K562 (cell line): Measurements from ENCODE around the gene ZFYVE16. TPM values are rescaled to one million over a fixed set of nuclear protein-coding genes. Genes with fewer than 3 reads are reported as not detected.

Experiments used
- ATAC-seq: fragments of 200-7000 bp; cut with Tn5 transposase; 3 replicates; pipeline ENCODE4 v1.9.1; 2020; ENCODE audit warnings: moderate library complexity
- BruUV-seq: library from RNA; stranded (reverse); fragments of 400-500 nt; replicated peaks from 2 replicates; lab custom pipeline; 2021; lab: Mats Ljungman, UMichigan
- CTCF ChIA-PET: fragments of 300-600 bp; formaldehyde crosslinking; extraction: SDS; loops from one replicate; lab custom pipeline; 2021; ENCODE audit warnings: low intra/inter-chr PET ratio; lab: Yijun Ruan, JAX
- POLR2A ChIA-PET: fragments of 300-600, 350-650 bp; sonication (Branson Sonifier 250); formaldehyde crosslinking; extraction: SDS; loops from one replicate; lab custom pipeline; 2021; ENCODE audit warnings: antibody characterized with exemption, inconsistent platforms; lab: Yijun Ruan, JAX
- DNase-seq, 4 experiments: peaks; one replicate each; pipeline versions ENCODE4 v3.0.0 to v3.0.0-alpha.2; 2011 to 2018; ENCODE audit warnings: low spot score in 3 of 4, mixed read lengths in 3 of 4; ENCODE audit errors: extremely low read depth in 1 of 4
- FAIRE-seq: peaks from 2 replicates; lab custom pipeline; 2011; peaks lifted over from hg19 to GRCh38; lab: Jason Lieb, UNC
- H2AFZ ChIP-seq: 2 replicates; pipeline ENCODE4 v1.6.0; 2011; ENCODE audit warnings: low read depth, low read length, control low read depth, inconsistent platforms
- H3K27ac ChIP-seq: fragments of 200-600 bp; 3 replicates; pipeline ENCODE4 v1.8.0; 2011; ENCODE audit warnings: low read depth, mild to moderate bottlenecking, control low read depth, inconsistent platforms, low read length, moderate library complexity, mixed read lengths; ENCODE audit errors: extremely low read depth
- H3K27me3 ChIP-seq, 2 experiments: fragments of 300-600 bp in 1 of 2; 2 replicates in 1 of 2; 3 replicates in 1 of 2; pipeline versions ENCODE4 v1.6.0 to v1.8.0; 2011; ENCODE audit warnings: inconsistent platforms in 2 of 2, low read length in 2 of 2, mild to moderate bottlenecking in 1 of 2, mixed read lengths in 1 of 2, moderate library complexity in 1 of 2; ENCODE audit not compliant: control insufficient read depth in 2 of 2, insufficient read depth in 2 of 2
- H3K36me3 ChIP-seq: fragments of 300-600 bp; 3 replicates; pipeline ENCODE4 v1.8.0; 2011; ENCODE audit warnings: mild to moderate bottlenecking, low read length, inconsistent platforms; ENCODE audit not compliant: control insufficient read depth, insufficient read depth
- H3K4me1 ChIP-seq, 2 experiments: fragments of 200-600 bp in 1 of 2; replicated peaks in 1 of 2; 2 replicates in 1 of 2; 3 replicates in 1 of 2; pipeline versions ENCODE4 v1.5.1 to v1.8.0; 2011; ENCODE audit warnings: inconsistent platforms in 2 of 2, low read length in 2 of 2, mild to moderate bottlenecking in 1 of 2, mixed read lengths in 1 of 2, moderate library complexity in 1 of 2; ENCODE audit not compliant: control insufficient read depth in 2 of 2, insufficient read depth in 2 of 2
- H3K4me2 ChIP-seq: 2 replicates; pipeline ENCODE4 v1.6.1; 2011; ENCODE audit warnings: low read length, control low read depth, inconsistent platforms, mixed read lengths; ENCODE audit not compliant: insufficient read depth
- H3K4me3 ChIP-seq: fragments of 200-600 bp; sonication (generic), shearing (Covaris generic); 2 replicates; pipeline ENCODE4 v1.5.1; 2016; ENCODE audit warnings: control low read depth, inconsistent platforms
- H3K79me2 ChIP-seq: fragments of 200-600 bp; 3 replicates; pipeline ENCODE4 v1.8.0; 2011; ENCODE audit warnings: low read length, inconsistent platforms; ENCODE audit not compliant: control insufficient read depth, insufficient read depth
- H3K9ac ChIP-seq, 2 experiments: 2 replicates each; pipeline versions ENCODE4 v1.6.0 to v1.6.1; 2011; ENCODE audit warnings: low read depth in 2 of 2, low read length in 2 of 2, control low read depth in 1 of 2, inconsistent platforms in 1 of 2, mild to moderate bottlenecking in 1 of 2, mixed read lengths in 1 of 2; ENCODE audit not compliant: insufficient read depth in 1 of 2
- H3K9me1 ChIP-seq: one replicate; pipeline ENCODE4 v1.6.0; 2011; ENCODE audit warnings: inconsistent platforms, mild to moderate bottlenecking, low read length, moderate library complexity; ENCODE audit not compliant: control insufficient read depth, insufficient read depth
- H3K9me3 ChIP-seq: replicated peaks from 2 replicates; pipeline ENCODE4 v1.5.1; 2011; ENCODE audit warnings: low read depth, low read length, inconsistent platforms; ENCODE audit not compliant: control insufficient read depth, insufficient read depth
- H4K20me1 ChIP-seq: replicated peaks from 2 replicates; pipeline ENCODE4 v1.6.1; 2011; ENCODE audit warnings: low read length, inconsistent platforms, mixed read lengths; ENCODE audit not compliant: control insufficient read depth, insufficient read depth
- ATF1 ChIP-seq, 2 experiments: fragments of 450-650 bp in 1 of 2; IDR thresholded peaks; 2 replicates each; pipeline ENCODE4 v1.6.1; 2016; ENCODE audit warnings: missing compliant biosample characterization in 1 of 2, missing genetic modification characterization in 1 of 2
- FOSL1 ChIP-seq: fragments of 200-800 bp; sonication (Bioruptor generic); conservative IDR thresholded peaks from 2 replicates; pipeline ENCODE4 v1.6.1; 2016; ENCODE audit warnings: missing genetic modification characterization, missing compliant biosample characterization
- JUND ChIP-seq, 2 experiments: IDR thresholded peaks; 2 replicates in 1 of 2; 3 replicates in 1 of 2; pipeline ENCODE4 v1.6.1; 2011; ENCODE audit warnings: borderline replicate concordance in 2 of 2, low read depth in 2 of 2, low read length in 2 of 2, improper control_type of control experiment in 1 of 2, missing biosample characterization in 1 of 2, missing genetic modification characterization in 1 of 2, missing genetic modification reagents in 1 of 2
- RAD21 ChIP-seq, 2 experiments: fragments of 250-450 bp in 1 of 2; fragments of 450-650 bp in 1 of 2; sonication (Bioruptor Pico) in 1 of 2; formaldehyde crosslinking in 1 of 2; IDR thresholded peaks in 1 of 2; conservative IDR thresholded peaks in 1 of 2; 2 replicates each; pipeline versions ENCODE4 v1.4.0 to v1.8.0; 2020 to 2022; ENCODE audit warnings: mild to moderate bottlenecking in 2 of 2, moderate library complexity in 1 of 2
- WGBS: fragments of 100-300 bp; shearing (Covaris generic); methylation state at CpG from one replicate; pipeline ENCODE4 v1.1.6; 2016; ENCODE audit warnings: low coverage, mixed read lengths; ENCODE audit not compliant: insufficient coverage; ENCODE audit errors: missing lambda C conversion rate; 5-methylcytosine and 5-hydroxymethylcytosine counted together
- in situ Hi-C: fragments of 300-500 bp; cut with MboI; formaldehyde crosslinking; loops from 4 replicates; pipeline ENCODE4 v1.15.0; 2018; ENCODE audit warnings: inconsistent platforms, mixed read lengths
- intact Hi-C: fragments of 100-400 bp; cut with micrococcal nuclease; formaldehyde crosslinking; loops from 2 replicates; pipeline ENCODE4 v1.14.2; 2022
- polyA plus RNA-seq, 8 experiments: library from polyadenylated mRNA; depleted of rRNA in 4 of 8; stranded (reverse) in 5 of 8; unstranded in 3 of 8; fragments of >200 nt; fragmentation: Nextera tagmentation in 2 of 8; fragmentation: Illumina TruSeq in 1 of 8; extraction: Ambion mirVana in 2 of 8; extraction: Trizol in 1 of 8; gene quantifications; 2 replicates each; pipeline versions ENCODE4 v1.2.1 to v1.2.3, GENCODE V29; 2011 to 2014; ENCODE audit warnings: inconsistent platforms in 1 of 8, missing spikeins in 1 of 8
- total RNA-seq, 7 experiments: library from RNA; depleted of rRNA in 6 of 7; stranded (reverse); fragments of >200 nt in 6 of 7; fragmentation: Illumina TruSeq in 2 of 7; extraction: Trizol in 2 of 7; gene quantifications; 2 replicates each; pipeline versions ENCODE4 v1.2.1 to v1.2.3, GENCODE V29; 2011 to 2021; ENCODE audit warnings: low replicate concordance in 1 of 7
- TF ChIP-seq, protein P1 (sequence below): sonication (generic); formaldehyde crosslinking; IDR thresholded peaks from 2 replicates; pipeline ENCODE4 v1.8.0; 2022; ENCODE audit warnings: mild to moderate bottlenecking, missing genetic modification reagents
- TF ChIP-seq, protein P2 (sequence below): fragments of 450-650 bp; IDR thresholded peaks from 2 replicates; pipeline ENCODE4 v1.6.1; 2017; ENCODE audit warnings: antibody characterized with exemption
- TF ChIP-seq, protein P3 (sequence below): sonication (generic); formaldehyde crosslinking; IDR thresholded peaks from 2 replicates; pipeline ENCODE4 v1.8.0; 2022; ENCODE audit warnings: mild to moderate bottlenecking, low read depth, missing genetic modification reagents
- TF ChIP-seq, protein P4 (sequence below), 2 experiments: fragments of 450-650 bp in 1 of 2; sonication (generic) in 1 of 2; formaldehyde crosslinking in 1 of 2; IDR thresholded peaks in 1 of 2; conservative IDR thresholded peaks in 1 of 2; 2 replicates each; pipeline versions ENCODE4 v1.6.1 to v1.8.1; 2016 to 2023; ENCODE audit warnings: mild to moderate bottlenecking in 2 of 2, moderate library complexity in 2 of 2, inconsistent platforms in 1 of 2, missing genetic modification reagents in 1 of 2
- TF ChIP-seq, protein P5 (sequence below): IDR thresholded peaks from 2 replicates; pipeline ENCODE4 v1.6.1; 2016; ENCODE audit warnings: missing genetic modification characterization, missing compliant biosample characterization

ZFYVE16 gene
- total and polyA plus RNA-seq, 9 of the 15 experiments (the other 6 are each of a cell fraction or from before 2014, with no cell fraction given), result 6.0 to 18.9 (median 12.5) TPM

DNA sequence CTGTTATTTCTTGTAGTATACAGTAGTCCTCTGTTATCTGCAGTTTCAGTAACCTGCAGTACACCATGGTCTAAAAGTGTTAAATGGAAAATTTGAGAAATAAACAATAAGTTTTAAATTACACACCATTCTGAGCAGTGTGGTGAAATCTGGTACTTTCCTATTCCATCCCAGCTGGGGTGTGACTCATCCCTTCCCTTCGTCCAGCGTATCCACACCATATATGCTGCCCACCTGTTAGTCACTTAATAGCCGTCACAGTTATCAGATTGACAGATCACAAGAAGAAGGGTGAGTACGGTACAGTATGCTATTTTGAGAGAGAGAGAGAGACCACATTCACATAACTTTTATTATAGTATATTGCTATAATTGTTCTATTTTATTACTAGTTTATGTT is 109.0 kb downstream of the ZFYVE16 start:
- Histone ChIP-seq H3K27me3 (peaks cover 2 to 3% of the 10 kb centered on the region in 2 experiments; a peak in 2 of 5 replicates), H3K79me2 (no peaks in the 10 kb centered on the region), H3K4me2 (no peak overlapping the region), H3K36me3 (no peaks in the 10 kb centered on the region), H3K9me1 (no peaks in the 10 kb centered on the region), H3K9me3 (no peaks in the 10 kb centered on the region), H3K4me3 (no peak overlapping the region), H3K27ac (no peak overlapping the region), H3K4me1 (no peaks in the 10 kb centered on the region), H2AFZ (no peak overlapping the region), H4K20me1 (no peaks in the 10 kb centered on the region), H3K9ac (no peak overlapping the region)
- ChIA-PET POLR2A (no interaction called here), CTCF (no interaction called here)
- no TSS peak for BruUV-seq
- ATAC-seq (peak; percentile 29; the same call in 1 of the 3 replicates), FAIRE-seq (no peak), DNase-seq (peak in 3 of 4 experiments; percentile 14 to 47 (median 31))
- intact Hi-C loops (no loop called here), in situ Hi-C loops (no loop called here)
- 2% methylated on average over 4 of the region's 4 CpGs for WGBS
- TF ChIP-seq, protein P1, sequence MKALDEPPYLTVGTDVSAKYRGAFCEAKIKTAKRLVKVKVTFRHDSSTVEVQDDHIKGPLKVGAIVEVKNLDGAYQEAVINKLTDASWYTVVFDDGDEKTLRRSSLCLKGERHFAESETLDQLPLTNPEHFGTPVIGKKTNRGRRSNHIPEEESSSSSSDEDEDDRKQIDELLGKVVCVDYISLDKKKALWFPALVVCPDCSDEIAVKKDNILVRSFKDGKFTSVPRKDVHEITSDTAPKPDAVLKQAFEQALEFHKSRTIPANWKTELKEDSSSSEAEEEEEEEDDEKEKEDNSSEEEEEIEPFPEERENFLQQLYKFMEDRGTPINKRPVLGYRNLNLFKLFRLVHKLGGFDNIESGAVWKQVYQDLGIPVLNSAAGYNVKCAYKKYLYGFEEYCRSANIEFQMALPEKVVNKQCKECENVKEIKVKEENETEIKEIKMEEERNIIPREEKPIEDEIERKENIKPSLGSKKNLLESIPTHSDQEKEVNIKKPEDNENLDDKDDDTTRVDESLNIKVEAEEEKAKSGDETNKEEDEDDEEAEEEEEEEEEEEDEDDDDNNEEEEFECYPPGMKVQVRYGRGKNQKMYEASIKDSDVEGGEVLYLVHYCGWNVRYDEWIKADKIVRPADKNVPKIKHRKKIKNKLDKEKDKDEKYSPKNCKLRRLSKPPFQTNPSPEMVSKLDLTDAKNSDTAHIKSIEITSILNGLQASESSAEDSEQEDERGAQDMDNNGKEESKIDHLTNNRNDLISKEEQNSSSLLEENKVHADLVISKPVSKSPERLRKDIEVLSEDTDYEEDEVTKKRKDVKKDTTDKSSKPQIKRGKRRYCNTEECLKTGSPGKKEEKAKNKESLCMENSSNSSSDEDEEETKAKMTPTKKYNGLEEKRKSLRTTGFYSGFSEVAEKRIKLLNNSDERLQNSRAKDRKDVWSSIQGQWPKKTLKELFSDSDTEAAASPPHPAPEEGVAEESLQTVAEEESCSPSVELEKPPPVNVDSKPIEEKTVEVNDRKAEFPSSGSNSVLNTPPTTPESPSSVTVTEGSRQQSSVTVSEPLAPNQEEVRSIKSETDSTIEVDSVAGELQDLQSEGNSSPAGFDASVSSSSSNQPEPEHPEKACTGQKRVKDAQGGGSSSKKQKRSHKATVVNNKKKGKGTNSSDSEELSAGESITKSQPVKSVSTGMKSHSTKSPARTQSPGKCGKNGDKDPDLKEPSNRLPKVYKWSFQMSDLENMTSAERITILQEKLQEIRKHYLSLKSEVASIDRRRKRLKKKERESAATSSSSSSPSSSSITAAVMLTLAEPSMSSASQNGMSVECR (CRISPR knock-in tag), result no peak
- TF ChIP-seq FOSL1 (tag), result peak; percentile 76
- TF ChIP-seq, protein P2, sequence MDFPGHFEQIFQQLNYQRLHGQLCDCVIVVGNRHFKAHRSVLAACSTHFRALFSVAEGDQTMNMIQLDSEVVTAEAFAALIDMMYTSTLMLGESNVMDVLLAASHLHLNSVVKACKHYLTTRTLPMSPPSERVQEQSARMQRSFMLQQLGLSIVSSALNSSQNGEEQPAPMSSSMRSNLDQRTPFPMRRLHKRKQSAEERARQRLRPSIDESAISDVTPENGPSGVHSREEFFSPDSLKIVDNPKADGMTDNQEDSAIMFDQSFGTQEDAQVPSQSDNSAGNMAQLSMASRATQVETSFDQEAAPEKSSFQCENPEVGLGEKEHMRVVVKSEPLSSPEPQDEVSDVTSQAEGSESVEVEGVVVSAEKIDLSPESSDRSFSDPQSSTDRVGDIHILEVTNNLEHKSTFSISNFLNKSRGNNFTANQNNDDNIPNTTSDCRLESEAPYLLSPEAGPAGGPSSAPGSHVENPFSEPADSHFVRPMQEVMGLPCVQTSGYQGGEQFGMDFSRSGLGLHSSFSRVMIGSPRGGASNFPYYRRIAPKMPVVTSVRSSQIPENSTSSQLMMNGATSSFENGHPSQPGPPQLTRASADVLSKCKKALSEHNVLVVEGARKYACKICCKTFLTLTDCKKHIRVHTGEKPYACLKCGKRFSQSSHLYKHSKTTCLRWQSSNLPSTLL, result no peak
- TF ChIP-seq ATF1 (CRISPR knock-in tag; IDR thresholded peaks at IDR 0.05), result no peak
- no peak for TF ChIP-seq ATF1 (tag; IDR thresholded peaks at IDR 0.05)
- TF ChIP-seq, protein P3, sequence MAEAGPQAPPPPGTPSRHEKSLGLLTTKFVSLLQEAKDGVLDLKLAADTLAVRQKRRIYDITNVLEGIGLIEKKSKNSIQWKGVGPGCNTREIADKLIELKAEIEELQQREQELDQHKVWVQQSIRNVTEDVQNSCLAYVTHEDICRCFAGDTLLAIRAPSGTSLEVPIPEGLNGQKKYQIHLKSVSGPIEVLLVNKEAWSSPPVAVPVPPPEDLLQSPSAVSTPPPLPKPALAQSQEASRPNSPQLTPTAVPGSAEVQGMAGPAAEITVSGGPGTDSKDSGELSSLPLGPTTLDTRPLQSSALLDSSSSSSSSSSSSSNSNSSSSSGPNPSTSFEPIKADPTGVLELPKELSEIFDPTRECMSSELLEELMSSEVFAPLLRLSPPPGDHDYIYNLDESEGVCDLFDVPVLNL (CRISPR knock-in tag), result no peak
- TF ChIP-seq, protein P4, sequence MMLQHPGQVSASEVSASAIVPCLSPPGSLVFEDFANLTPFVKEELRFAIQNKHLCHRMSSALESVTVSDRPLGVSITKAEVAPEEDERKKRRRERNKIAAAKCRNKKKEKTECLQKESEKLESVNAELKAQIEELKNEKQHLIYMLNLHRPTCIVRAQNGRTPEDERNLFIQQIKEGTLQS (IDR thresholded peaks at IDR 0.05), result peak; percentile 59; the same call in 1 of the 2 replicates
- TF ChIP-seq, protein P4 (CRISPR knock-in tag; conservative IDR thresholded peaks at IDR 0.05), result no peak
- peak; percentile 48; the same call in 1 of the 2 replicates for TF ChIP-seq JUND (IDR thresholded peaks at IDR 0.05; ENCODE audit: borderline replicate concordance, low read depth, low read length)
- peak; percentile 32; the same call in 1 of the 3 replicates for TF ChIP-seq JUND (tag; IDR thresholded peaks at IDR 0.05; ENCODE audit: borderline replicate concordance, low read depth, low read length)
- TF ChIP-seq, protein P5, sequence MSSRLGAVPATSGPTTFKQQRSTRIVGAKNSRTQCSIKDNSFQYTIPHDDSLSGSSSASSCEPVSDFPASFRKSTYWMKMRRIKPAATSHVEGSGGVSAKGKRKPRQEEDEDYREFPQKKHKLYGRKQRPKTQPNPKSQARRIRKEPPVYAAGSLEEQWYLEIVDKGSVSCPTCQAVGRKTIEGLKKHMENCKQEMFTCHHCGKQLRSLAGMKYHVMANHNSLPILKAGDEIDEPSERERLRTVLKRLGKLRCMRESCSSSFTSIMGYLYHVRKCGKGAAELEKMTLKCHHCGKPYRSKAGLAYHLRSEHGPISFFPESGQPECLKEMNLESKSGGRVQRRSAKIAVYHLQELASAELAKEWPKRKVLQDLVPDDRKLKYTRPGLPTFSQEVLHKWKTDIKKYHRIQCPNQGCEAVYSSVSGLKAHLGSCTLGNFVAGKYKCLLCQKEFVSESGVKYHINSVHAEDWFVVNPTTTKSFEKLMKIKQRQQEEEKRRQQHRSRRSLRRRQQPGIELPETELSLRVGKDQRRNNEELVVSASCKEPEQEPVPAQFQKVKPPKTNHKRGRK, result no peak
- TF ChIP-seq RAD21 (CRISPR knock-in tag; conservative IDR thresholded peaks at IDR 0.05 in 1 of 2, IDR thresholded peaks at IDR 0.05 in 1 of 2), result no peak
